Fibroblast of lung (primary cell): ENCODE results near the gene HOXC5.

Experiments used
- CTCF ChIP-seq, 2 donors: IDR thresholded peaks in 1 of 2; conservative IDR thresholded peaks in 1 of 2; 1 replicate in 1 of 2; 2 replicates in 1 of 2; pipeline ENCODE4 v1.5.1; 2011 to 2012; ENCODE audit warnings: low read length in 2 of 2, control low read depth in 1 of 2, inconsistent platforms in 1 of 2, low read depth in 1 of 2, mild to moderate bottlenecking in 1 of 2
- EZH2 ChIP-seq: IDR thresholded peaks from 2 replicates; pipeline ENCODE4 v1.5.1; 2012; ENCODE audit warnings: low read length, control low read depth, mild to moderate bottlenecking; ENCODE audit errors: missing control alignments

- TF ChIP-seq CTCF (conservative IDR thresholded peaks at IDR 0.05 in 1 of 2, IDR thresholded peaks at IDR 0.05 in 1 of 2; ENCODE audit: low read depth in 1 of 2, low read length in 2 of 2) (no peak), EZH2 (peak; percentile 77)
Measured at GRCh38 chr12:53994264-53995001, 38.4 kb upstream of the HOXC5 start.
